Colonic mucosa (tissue), 4 donors: Measurements from ENCODE around the gene ARPC2. TPM values are rescaled to one million over a fixed set of nuclear protein-coding genes. Genes with fewer than 3 reads are reported as not detected.

Experiments used
- DNase-seq: peaks from one replicate; pipeline ENCODE4 v3.0.0-alpha.2; 2020
- H3K27ac ChIP-seq: fragments of 200-600 bp; one replicate; pipeline ENCODE4 v1.8.0; 2021
- H3K27me3 ChIP-seq: fragments of 200-600 bp; one replicate; pipeline ENCODE4 v1.8.0; 2021
- H3K36me3 ChIP-seq: fragments of 200-600 bp; one replicate; pipeline ENCODE4 v1.8.0; 2021
- H3K4me1 ChIP-seq: fragments of 200-600 bp; one replicate; pipeline ENCODE4 v1.8.0; 2021; ENCODE audit warnings: mild to moderate bottlenecking
- H3K4me3 ChIP-seq: fragments of 200-600 bp; one replicate; pipeline ENCODE4 v1.8.0; 2021
- H3K9ac ChIP-seq, 2 donors: one replicate each; pipeline ENCODE4 v1.7.0; 2013; ENCODE audit warnings: control low read depth in 2 of 2, low read depth in 2 of 2, low read length in 2 of 2
- H3K9me3 ChIP-seq: fragments of 200-600 bp; one replicate; pipeline ENCODE4 v1.8.0; 2021
- CTCF ChIP-seq: fragments of 200-600 bp; IDR thresholded peaks from one replicate; pipeline ENCODE4 v1.8.0; 2022; ENCODE audit warnings: antibody characterized with exemption, mild to moderate bottlenecking
- intact Hi-C: fragments of 100-400 bp; cut with DNase I; formaldehyde crosslinking; loops from one replicate; pipeline ENCODE4 v1.14.1; 2022
- total RNA-seq, 2 donors: library from RNA; stranded (reverse); fragmentation: NEBNext Ultra II Directional in 1 of 2; extraction: Animal tissue kit (Norgen Biotek cat#: 25700) in 1 of 2; gene quantifications; one replicate each; pipeline ENCODE4 v1.2.1, GENCODE V29; 2021
- donor health status: healthy.
- donor health status: DM: no; HTN: no; CAD: no.
- donor health status: DM: no; HTN: no; CAD: no.

The ARPC2 gene
- total RNA-seq, 2 donors from 2014 or later, result 282 to 346 TPM

GRCh38 chr2:218289639-218290315 lies 72.8 kb downstream of the ARPC2 start:
- intact Hi-C loops, result no loop called here
- no peak for TF ChIP-seq CTCF
- peak; percentile 60 for DNase-seq
- H3K27ac ChIP-seq, result peak overlapping the region; percentile 98
- peaks cover 35% of the 10 kb centered on the region for H3K4me1 ChIP-seq
- H3K4me3 ChIP-seq, result peak overlapping the region; percentile 88
- H3K9ac ChIP-seq, result peak overlapping the region; percentile 97 to 99
- no peaks in the 10 kb centered on the region for H3K36me3 ChIP-seq
- no peaks in the 10 kb centered on the region for H3K27me3 ChIP-seq
- H3K9me3 ChIP-seq, result no peaks in the 10 kb centered on the region

GRCh38 chr2:218290316-218291261 lies 73.6 kb downstream of the ARPC2 start:
- H3K9me3 ChIP-seq, result no peaks in the 10 kb centered on the region
- peak overlapping the region; percentile 88 for H3K4me3 ChIP-seq
- H3K36me3 ChIP-seq, result no peaks in the 10 kb centered on the region
- no peak for DNase-seq
- peaks cover 27% of the 10 kb centered on the region for H3K4me1 ChIP-seq
- H3K27me3 ChIP-seq, result no peaks in the 10 kb centered on the region
- no peak for TF ChIP-seq CTCF
- peak overlapping the region; percentile 97 to 99 for H3K9ac ChIP-seq
- peak overlapping the region; percentile 98 for H3K27ac ChIP-seq
- intact Hi-C loops, result no loop called here

- H3K9ac ChIP-seq, result peak overlapping the region; percentile 97 to 99
- peak overlapping the region; percentile 88 for H3K4me3 ChIP-seq
- no peak for TF ChIP-seq CTCF
- H3K27ac ChIP-seq, result peak overlapping the region; percentile 98
- peaks cover 18% of the 10 kb centered on the region for H3K4me1 ChIP-seq
- H3K27me3 ChIP-seq, result no peaks in the 10 kb centered on the region
- H3K36me3 ChIP-seq, result no peaks in the 10 kb centered on the region
- DNase-seq, result no peak
- H3K9me3 ChIP-seq, result no peaks in the 10 kb centered on the region
- intact Hi-C loops, result no loop called here
These were observed 74.5 kb downstream of the ARPC2 start for GRCh38 chr2:218291318-218292047.

DNA sequence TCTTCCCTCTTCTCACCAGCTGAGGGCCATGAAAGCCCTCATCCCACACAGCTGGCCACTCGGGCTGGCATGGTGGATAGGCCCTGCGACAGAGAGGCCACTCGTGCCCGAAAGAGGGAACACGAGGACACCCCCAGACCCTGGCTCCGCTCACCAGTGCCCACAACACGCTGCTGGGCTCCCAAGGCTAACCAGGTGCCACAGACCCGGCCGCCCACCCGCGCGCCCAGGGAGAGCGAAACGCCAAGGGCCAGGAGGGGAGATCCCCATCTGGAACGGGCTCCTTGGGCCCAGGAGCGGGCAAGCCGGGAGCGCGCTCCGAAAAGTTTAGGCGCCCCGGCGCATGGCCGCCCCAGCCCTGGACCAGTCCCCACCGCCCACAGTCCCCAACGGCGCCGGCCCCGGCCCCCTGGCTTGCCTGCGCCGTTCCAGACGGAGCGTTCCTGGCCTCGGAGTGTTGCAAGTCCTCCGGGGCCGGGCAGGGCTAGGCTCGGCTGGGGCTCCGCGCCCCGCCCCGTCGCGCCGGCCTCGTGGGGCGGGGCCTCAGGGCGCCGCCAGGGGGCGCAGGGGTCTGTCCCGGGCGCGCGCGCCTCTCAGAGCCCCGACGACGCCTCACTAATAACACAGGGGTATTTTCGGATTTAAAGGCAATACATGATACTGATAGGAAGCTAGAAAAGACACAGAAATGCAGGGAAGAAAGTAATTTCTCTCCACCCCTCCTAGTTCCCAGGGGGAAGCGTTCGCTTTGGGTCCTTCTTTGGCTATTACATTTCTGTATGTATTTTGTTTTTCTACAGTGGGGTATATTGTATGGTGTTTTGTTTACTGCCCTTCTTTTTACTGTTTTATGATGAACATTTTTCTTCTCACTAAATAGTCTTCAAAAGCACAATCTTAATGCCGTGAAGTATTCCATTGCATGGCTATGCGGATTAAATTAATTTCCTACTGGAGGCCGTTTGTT lies 75.3 kb downstream of the ARPC2 start, which contains the start of gene TMBIM1:
Gene TMBIM1 (minus strand): TSS at position 456 of the 967 bp plus-strand sequence. CDS start 10,362 bp downstream, outside the sequence.
- H3K27me3 ChIP-seq, result no peaks in the 10 kb centered on the region
- H3K9ac ChIP-seq, result peak within 1 kb of the TSS; percentile 97 to 99
- peak; percentile 84 for TF ChIP-seq CTCF
- peak within 1 kb of the TSS; percentile 98 for H3K27ac ChIP-seq
- H3K4me3 ChIP-seq, result peak within 1 kb of the TSS; percentile 88
- H3K4me1 ChIP-seq, result peaks cover 18% of the 10 kb centered on the region
- peak; percentile 85 for DNase-seq
- intact Hi-C loops, result no loop called here
- H3K36me3 ChIP-seq, result no peaks in the 10 kb centered on the region
- no peaks in the 10 kb centered on the region for H3K9me3 ChIP-seq
